Astrocyte of the cerebellum (primary cell): ENCODE measurements around the gene CACNA1G.
A peak's percentile ranks its signal among the peaks of the same experiment; 100 is the strongest.

Experiments
- DNase-seq: peaks from one replicate; pipeline ENCODE4 v3.0.0-alpha.2; 2011; ENCODE audit warnings: low read depth
- H3K4me3 ChIP-seq: 2 replicates; pipeline ENCODE4 v1.5.1; 2011; ENCODE audit warnings: mild to moderate bottlenecking, low read depth, low read length, moderate library complexity
- in situ Hi-C: cut with HindIII; loops from 2 replicates; pipeline ENCODE4 v1.10.0; 2017; ENCODE audit warnings: low sequenced_read_pairs
- TF ChIP-seq, protein P1 (sequence below): IDR thresholded peaks from 2 replicates; pipeline ENCODE4 v1.5.1; 2012; ENCODE audit warnings: low read length, low read depth, moderate library complexity, mild to moderate bottlenecking; ENCODE audit errors: missing control alignments

CACNA1G gene

DNA sequence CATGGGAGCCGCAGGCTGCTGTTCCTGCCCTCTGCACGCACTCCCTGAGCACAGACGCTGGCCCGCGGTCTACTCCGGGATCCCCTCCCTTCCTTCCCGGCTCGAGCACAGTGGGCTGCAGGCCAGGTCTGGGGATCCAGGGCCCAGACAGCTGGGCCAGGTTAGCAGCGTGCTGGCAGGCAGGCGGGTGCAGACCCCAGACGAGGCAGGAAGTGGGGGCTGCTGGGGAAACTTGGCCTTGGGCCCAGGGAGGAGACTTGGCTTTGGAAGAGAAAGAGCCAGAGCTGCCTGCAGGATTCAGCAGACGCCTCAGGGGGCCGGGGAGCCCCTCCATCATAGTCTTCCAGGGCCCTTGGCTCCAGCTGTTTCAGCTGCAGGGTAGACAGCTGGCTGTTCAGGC is 44.0 kb downstream of the CACNA1G start:
- peak; percentile 38 for DNase-seq
- in situ Hi-C loops, result no loop called here
- H3K4me3 ChIP-seq, result no peak overlapping the region
- TF ChIP-seq, protein P1, sequence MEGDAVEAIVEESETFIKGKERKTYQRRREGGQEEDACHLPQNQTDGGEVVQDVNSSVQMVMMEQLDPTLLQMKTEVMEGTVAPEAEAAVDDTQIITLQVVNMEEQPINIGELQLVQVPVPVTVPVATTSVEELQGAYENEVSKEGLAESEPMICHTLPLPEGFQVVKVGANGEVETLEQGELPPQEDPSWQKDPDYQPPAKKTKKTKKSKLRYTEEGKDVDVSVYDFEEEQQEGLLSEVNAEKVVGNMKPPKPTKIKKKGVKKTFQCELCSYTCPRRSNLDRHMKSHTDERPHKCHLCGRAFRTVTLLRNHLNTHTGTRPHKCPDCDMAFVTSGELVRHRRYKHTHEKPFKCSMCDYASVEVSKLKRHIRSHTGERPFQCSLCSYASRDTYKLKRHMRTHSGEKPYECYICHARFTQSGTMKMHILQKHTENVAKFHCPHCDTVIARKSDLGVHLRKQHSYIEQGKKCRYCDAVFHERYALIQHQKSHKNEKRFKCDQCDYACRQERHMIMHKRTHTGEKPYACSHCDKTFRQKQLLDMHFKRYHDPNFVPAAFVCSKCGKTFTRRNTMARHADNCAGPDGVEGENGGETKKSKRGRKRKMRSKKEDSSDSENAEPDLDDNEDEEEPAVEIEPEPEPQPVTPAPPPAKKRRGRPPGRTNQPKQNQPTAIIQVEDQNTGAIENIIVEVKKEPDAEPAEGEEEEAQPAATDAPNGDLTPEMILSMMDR, result no peak

- H3K4me3 ChIP-seq, result no peak overlapping the region
- in situ Hi-C loops, result no loop called here
- DNase-seq, result no peak
- TF ChIP-seq, protein P1, result no peak
These were observed 44.9 kb downstream of the CACNA1G start for GRCh38 chr17:50605429-50605828.

GRCh38 chr17:50607522-50608175 is 47.1 kb downstream of the CACNA1G start:
- TF ChIP-seq, protein P1, result no peak
- in situ Hi-C loops, result no loop called here
- no peak overlapping the region for H3K4me3 ChIP-seq
- no peak for DNase-seq

DNA sequence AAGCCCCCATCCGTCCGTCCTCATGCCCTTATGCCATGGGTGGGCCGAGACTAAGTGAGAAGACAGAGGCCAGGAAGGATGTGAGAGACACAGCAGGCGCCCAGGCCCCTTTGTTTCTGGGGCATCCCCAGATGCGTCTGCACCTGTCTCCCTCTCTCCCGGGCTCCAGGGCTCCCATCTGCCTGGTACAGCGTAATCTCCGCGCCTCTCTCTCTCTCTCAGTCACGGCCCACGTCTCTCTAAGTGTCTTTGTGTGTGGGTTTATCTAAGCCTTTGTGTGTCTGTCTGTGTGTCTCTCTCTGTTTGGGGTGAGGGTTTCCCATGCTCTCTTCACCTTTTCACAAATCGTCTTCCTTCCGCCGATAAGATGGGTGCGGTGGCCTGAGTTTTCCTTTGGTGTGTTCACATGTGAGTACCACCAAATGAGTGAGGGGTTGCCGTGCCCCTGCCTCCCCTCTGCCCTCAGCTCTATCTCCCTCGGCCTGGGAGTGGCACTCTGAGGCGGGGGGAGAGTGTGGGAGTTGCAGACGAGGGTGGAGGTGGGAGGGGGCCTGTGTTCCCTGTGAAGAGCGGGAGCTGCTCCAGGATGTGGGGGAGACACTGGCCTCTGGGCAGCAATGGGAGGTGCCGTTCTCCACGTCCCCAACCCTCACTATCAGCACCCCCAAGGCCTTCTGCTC is 48.3 kb downstream of the CACNA1G start:
- no peak for DNase-seq
- TF ChIP-seq, protein P1, result no peak
- no peak overlapping the region for H3K4me3 ChIP-seq
- in situ Hi-C loops, result no loop called here

- in situ Hi-C loops, result no loop called here
- H3K4me3 ChIP-seq, result no peak overlapping the region
- TF ChIP-seq, protein P1, result no peak
- DNase-seq, result no peak
These were observed 49.0 kb downstream of the CACNA1G start for GRCh38 chr17:50609380-50610074.

DNA sequence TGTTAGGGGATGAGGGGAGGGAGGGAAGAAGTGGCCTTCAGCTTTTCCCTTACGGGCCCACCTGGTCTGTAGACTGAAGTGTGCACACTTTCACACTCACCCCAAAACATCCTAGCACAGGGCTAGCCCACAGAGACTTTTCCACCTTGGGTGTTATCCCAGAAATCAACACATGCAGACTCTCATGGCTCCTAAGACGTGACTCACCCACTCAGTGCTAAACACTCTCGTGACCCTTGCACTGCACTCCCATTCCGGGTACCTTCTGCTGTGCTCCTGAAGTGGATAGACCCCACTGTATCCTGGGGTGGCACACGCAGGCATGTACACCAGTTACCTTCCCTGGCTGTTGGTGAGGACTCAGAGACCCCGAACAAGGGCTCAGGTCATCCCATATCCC is 51.1 kb downstream of the CACNA1G start:
- in situ Hi-C loops, result no loop called here
- TF ChIP-seq, protein P1, result no peak
- DNase-seq, result no peak
- no peak overlapping the region for H3K4me3 ChIP-seq
